HG02970 (cell line): Measurements from ENCODE around the gene ZNF385D.

Experiments used
- ATAC-seq: cut with Tn5 transposase; IDR thresholded peaks from one replicate; pipeline ENCODE4 v1.9.1; 2021; ENCODE audit warnings: mild to moderate bottlenecking, moderate library complexity, moderate number of reproducible peaks; ENCODE audit not compliant: unreplicated experiment, low FRiP score

ZNF385D gene

DNA sequence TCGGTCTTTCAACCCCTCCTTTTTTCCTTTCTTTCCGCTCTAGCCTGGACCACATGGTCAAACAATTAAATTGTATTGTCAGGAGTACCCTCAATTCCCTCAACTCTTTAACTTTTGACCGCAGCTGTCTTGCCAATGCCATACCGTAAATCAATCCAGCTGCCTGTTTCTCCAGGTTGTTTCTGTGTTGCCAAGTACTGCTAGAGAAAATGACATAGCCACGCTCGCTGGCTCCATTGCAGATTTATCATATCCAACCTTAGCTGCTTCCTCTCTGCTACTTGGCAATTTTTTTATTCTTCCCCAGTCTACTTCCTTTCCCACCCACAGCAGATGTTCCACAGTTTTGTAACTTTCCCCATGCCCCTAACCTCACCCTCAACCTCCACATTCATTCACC lies 60.0 kb downstream of the ZNF385D start:
- ATAC-seq, result no peak

DNA sequence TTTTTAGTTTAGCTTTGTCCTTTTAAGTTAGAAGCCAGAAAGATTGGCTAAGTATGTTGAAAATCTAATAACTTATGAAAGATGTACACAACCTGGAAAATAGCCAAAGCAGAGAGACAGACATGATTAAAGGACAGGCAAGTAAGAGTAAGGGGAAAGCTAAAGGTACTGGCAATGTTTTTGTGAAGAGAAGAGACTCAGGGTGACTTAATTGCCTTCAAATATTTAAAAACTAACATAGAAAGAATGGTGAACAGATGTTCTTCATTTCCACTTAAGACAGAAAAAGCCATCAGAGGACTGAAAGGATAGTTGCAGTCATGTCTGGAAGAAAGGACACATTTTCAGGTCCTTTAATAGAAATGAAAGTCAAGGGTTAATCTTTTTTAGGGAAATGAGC lies 68.8 kb downstream of the ZNF385D start:
- no peak for ATAC-seq

DNA sequence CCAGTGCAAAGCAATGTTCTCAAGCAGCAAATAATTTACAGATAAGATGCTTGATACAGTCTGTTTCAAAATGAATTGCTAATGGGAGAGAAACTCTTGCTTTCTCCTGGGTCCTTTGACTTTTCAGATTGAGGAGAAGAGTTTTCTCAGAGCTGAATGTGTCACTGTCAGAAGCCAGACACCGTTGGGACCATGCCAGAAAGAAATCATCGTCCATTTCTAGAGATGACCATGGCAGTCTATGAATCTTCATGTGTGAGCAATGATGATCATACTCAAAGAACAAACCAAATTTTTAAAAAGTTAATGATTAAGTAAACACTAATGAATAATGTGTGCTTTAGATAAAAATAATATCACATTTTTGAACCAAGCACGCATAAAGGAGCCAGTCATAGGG lies 77.6 kb downstream of the ZNF385D start:
- no peak for ATAC-seq

DNA sequence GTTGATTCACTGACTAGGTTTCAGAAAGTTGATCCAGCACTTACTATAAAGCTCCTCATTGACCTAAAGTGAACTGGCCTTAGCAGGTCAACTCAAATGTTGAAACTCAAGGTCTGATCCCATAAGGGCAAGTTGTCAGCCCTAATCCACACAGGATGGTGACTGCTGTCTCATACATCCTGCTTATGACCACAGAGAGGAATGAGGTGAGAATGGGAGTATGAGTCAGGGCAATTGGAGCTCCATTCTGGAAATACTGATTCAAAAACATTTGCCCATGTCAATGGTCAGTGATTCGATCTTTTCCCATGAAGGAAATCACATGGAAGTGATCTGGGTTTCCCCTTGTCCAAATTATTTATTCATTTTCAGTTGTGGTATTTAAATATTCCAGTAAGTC lies 78.7 kb downstream of the ZNF385D start:
- ATAC-seq, result no peak

DNA sequence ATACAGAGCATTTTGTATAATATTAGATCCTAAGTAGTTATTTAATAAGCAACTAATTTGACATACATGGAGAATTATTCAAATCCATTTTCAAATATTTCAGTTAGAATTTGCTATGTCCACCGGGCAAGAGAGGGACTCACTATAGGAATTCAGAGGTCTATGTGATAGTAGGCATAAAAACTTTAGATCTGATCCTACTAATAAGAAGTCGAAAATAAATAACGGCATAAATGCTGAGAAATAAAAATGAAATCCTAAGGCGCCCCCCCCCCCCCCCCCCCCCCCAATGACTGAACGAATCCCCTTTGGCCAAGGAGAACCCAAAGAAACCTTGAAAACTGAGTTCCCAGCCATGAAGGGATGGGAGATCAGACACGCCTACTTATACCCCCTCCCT lies 80.6 kb downstream of the ZNF385D start:
- ATAC-seq, result no peak

DNA sequence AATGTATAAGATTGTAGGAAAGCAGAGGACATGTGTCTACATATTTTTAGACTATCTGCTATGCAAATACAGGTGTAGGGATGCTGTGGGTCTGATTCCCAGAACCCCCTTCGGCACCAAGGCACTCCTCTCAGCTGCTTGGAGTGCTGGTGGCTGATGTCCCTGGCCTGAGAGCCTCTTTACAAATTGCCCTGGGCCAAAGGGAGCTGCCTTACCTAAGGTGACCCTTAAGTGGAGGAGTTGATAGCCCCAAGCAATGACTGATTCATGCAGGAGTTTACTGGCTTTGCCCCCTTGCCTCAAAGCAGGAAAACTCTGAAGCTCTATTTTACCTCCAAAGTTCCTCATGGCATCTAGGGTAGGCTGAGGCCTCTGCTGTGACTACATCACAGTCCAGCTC lies 83.0 kb downstream of the ZNF385D start:
- no peak for ATAC-seq

DNA sequence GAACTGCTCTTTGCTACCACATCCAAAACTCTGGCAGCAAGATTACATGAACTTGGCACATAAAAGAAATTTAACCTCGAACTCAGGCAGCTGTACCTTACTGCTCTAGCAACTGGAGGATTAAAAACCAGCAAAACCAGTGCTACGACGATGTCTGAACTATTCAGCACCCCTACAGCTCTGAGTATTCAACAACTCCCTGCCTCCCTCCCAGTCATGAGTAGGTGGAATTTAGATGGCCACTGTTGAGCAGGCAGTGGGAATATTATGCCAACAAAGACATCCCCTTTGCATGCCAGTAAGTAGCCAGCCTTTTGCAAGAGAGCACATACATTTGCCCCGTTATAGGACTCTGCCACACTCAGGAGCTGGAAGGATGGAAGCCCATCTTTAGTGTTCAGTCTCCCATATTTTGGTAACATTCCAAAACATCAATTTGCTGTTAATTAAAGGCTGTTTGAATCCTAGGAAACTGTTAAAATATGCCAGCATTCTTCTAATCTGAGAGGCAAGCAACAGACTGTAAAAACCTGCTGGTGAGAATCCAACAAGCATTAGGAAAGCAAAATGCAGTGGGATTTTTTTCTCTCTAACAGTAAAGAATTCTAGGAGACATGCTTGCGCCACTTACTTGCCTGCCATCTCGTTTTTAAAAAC lies 85.4 kb downstream of the ZNF385D start:
- no peak for ATAC-seq

DNA sequence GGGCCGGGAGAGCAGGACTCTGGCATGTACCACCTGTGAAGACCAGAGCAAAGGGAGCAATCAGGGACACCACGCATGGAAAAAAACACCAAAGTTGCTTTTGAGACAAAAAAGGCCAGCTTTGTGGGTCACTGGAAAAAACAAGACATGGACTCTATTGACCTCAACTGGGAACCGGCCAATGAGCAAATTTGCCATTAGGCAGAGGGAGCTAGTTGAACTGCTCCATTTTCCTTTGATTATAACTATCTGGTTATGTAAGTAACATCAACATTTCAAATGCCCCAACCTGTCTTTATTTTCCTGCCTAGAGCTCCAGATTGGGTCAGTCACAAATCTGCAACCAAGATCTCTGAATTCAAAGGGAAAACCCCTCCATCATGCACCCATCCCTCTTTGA lies 86.0 kb downstream of the ZNF385D start:
- no peak for ATAC-seq

DNA sequence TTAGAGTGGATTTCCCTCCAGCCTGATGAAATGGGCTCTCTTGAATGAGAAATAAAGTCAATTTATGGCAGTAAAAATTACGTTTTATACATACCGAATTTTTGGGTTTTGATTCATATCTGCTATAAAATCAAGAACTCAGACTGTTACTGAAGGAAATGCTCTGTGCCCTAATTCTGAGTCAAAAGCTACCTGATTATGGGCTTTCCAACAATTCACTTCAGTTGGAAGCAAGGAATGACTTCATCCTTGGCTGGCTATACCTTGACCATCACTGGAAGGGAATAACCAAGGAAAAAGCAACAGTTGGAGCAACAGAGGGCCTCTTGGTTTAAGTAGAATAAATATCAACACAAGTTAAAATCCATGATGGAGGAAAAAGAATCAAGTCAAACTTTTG lies 88.6 kb downstream of the ZNF385D start:
- no peak for ATAC-seq

DNA sequence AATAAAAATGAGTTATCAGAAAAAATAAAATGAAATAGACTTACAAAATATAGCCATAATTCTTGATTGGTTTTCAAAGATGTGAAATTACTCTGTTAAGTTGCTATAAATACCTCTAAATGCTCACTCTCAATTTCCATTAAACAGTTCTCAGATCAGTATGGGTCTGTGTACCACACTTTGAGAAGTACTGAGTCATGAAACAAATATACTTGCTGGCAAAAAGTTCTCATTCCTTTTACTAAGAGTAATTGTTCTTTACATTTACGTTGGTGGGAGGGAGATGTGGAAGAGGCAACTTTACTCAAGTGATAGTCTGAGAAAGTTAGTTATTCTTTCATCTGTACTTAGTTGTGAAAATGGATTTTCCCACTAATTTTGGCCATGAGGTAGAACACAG lies 96.3 kb downstream of the ZNF385D start:
- ATAC-seq, result no peak

DNA sequence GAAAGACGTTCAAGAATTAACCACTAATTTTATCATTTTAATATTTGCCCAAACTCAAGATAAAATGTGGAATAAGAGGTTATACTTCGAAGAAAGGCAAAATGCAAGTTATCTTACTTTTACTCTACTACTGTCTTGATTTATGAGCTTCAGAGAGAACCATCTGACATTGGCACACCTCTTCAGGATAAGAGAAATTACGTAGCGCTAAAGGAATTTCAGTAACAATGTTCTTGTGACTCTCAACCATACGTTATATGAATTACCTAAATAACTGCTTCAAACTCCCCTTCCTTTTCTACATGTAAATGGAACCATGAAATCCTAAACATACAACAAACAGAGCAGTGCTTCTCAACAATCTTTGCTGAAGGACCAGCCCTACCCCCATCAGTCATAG lies 96.8 kb downstream of the ZNF385D start:
- ATAC-seq, result no peak

DNA sequence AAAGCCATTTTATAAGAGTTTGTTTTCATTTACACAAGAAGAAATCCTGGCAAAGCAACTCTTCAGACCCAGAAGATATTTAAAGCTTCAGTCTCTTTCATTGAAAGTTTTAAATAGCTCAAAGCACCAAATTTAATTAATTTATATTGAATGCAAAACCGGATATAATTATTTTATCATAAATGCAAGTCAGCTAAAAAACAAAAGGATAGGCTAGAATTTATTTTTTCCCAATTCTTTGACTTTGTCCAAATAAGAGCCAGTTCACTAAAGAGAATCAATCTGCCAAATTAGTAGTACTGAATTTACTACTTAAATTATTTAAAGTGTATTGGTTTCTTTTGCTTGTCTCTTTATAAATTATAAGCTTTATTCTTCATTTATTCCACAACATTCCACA lies 101.5 kb downstream of the ZNF385D start:
- no peak for ATAC-seq

DNA sequence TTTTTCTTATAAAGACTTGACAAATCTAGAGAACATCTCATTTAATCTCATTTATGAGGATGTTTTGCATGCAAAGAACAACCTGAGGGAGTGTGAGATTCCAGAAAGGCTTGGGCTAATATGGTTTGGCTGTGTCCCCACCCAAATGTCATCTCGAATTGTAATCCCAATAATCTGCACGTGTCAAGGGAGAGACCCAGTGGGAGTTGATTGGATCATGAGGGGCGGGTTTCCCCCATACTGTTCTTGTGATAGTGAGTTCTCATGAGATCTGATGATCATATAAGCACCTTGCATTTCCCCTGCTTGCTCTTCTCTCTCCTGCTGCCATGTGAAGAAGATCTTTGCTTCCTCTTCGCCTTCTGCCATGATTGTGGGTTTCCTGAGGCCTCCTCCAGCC lies 103.0 kb downstream of the ZNF385D start:
- no peak for ATAC-seq

DNA sequence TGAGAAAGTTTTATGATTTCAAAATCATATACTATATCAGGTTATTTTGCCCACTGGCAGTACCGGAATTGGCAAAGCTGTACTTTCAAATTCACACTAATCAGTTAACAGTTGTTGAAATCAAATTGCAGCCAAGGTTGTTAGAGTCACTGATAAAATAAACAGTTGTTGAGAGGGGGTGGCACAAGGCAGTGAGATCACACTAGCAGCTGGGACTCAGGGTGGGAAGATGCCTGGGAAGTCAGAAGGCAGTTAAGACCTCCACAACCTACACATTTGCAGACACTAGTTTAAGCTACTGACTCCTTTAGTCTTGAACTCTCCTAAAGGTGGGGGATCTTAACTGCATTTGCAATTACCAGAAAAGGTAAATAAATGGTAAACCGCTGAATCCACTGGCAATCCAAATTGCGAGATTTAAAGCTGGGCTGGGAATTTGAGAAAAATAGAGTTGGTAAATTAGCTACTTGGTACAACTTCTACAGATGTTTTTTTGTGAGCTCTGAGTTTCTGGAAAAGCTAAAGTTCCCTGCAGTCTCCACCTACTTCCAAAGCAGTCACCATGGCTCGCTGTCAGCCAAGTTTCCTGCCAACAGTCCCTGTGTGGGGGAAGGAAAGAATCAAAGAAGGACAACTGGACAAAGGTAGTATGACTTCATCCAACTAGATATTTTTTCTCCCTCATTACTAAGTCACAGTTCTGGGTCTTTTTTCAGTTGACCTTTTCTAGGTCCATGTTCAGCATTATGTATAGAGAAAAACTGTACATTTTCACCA lies 105.7 kb downstream of the ZNF385D start:
- ATAC-seq, result no peak

DNA sequence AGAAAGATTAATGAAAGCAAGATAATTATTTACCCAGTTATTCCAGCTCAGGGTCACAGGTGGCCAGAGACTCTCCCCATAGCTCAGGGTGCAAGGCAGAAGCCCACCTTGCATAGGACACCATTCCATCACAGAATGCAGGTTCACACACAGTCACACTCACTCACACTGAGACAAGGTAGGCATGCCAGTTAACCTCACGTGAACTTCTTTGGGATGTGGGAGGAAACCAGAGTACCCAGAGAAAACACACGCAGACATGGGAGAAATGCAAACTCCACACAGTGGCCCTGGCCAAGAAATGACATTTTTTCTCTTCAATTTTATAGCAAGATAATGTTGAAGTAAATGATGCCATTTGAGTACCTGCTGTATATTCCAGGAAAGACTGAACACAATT lies 106.7 kb downstream of the ZNF385D start:
- ATAC-seq, result no peak

DNA sequence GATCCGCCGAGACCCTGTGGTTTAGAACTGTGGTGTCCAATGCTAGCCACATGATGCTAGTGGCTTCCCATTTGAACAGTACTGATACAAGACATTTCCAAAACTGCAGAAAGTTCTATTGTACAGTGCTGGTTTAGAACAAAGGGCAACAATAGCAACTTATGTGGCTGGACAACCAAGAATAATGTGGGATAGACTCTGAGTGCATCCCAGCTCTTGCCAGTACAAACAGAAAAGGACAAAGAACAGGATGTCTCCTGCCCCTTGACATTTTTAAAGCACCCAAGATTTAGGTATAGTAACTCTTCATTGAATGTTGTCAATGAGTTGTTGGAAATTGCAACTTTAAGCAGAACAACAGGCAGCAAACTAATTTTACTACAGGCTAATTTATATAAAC lies 107.3 kb downstream of the ZNF385D start:
- ATAC-seq, result no peak

DNA sequence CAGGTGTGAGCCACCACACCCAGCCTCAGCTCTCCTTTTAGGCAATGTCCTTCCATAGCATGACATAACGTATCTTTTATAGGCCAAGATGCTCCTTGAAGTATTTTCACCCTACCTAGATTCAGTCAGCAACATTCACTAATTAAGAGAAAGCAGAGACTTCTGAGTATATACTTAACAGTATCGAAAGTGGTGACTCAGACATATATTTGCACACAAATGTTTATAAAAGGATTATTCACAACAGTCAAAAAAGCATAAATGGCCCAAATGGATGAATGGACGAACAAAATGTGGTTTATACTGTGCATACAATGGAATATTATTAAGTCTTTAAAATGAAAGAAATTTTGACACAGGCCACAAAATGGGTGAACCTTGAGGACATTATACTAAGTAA lies 108.6 kb downstream of the ZNF385D start:
- ATAC-seq, result no peak

DNA sequence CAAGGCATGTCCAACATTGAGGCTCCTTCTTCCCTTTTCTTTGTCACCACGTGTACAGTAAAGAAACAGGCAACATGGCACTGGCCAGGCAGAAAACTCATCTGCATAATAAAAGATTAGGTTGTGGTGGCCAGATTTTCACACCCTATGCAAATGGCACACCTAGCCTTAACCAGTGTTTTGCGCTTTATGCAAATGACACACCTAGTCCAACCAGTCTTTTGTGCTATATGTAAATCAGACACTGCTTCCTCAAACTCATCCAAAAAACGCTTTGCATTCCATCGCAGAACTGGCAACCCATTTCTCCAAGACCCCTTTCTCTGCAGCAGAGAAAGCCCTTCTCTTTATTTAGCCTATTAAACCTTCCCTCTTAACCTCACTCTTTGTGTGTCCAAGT lies 109.1 kb downstream of the ZNF385D start:
- ATAC-seq, result no peak

DNA sequence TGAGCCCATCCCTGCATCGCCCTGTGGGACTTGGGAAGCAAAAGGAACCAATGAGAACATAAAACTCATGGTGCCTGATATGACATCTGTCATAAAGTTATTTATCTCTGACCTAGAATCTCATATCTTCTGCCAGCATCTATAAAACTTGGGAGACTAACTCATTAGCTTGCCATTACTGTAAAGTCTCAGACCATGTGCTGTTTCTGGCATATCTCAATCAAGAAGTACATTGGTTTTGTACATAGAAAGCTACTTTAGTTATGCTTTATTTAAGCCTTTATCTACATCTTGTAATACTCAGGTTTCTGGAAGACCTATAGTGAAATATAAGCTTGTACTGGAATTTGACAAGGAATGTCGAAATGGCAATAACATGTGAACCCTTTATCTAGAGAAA lies 112.5 kb downstream of the ZNF385D start:
- no peak for ATAC-seq

DNA sequence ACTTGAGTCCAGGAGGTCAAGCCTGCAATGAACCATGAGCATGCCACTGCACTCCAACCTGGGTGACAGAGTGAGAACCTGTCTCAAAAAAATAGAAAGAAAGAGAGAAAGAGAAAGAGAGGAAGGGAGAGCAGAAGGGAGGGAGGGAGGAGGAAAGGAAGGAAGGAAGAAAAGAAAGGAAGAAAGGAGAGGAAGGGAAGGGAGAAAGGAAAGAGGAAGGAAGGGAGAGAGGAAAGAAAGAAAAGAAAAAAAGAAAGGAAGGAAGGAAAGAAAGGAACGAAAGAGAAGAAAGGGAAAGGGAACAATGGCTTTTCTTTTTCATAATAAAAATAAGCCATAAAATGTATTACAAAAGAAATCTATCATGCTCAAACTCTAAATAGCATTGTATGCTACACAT lies 116.9 kb downstream of the ZNF385D start:
- no peak for ATAC-seq

DNA sequence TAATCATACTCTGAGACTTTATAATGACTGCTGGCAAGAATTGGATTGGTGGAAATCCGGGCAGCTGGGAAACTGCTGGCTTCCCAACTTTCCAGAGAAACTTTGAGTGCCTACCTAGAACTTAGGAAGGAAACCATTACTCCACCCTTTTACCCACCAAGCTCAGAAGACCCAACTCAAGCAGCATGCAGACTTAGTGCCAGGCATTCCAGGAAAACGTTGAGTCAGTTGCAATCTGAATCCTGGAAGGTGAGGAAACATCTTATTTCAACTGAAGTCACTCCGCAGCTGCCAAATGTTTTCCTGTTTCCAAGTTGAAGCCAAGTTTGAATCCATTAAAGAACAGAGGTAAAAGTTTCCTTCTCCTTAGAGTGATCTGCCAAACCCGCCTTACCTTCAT lies 126.5 kb downstream of the ZNF385D start:
- ATAC-seq, result no peak

DNA sequence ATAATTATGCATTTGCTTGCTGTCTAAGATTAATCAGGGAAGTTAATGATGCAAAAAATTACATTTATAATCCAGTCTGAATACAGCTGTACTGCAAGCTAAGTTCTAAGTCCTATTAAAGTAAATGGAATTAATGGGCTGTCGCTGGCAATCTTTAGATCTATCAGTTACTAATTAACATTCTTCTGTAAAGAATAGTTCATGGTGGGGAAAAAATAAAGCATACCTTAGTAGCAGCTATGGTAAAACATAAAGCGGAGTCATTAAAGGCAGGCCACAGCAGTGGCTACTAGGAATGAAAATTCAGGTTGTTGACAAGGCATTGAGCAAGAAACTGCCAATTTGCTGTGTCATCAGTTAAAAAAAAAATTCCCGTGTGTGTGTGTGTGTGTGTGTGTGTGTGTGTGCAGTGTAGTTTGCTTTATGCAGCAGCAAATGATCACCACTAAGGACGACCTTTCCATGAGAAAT lies 129.8 kb downstream of the ZNF385D start:
- no peak for ATAC-seq
